Spleen (tissue), 11 donors: ENCODE measurements around the gene SCRN3. TPM values are rescaled to one million over a fixed set of nuclear protein-coding genes. Genes with fewer than 3 reads are reported as not detected.

ENCODE experiments used
- DNase-seq: peaks from one replicate; pipeline ENCODE4 v3.0.0-alpha.2; 2020
- H3K27ac ChIP-seq, 8 donors: fragments of 200-600 bp; sonication (generic) in 7 of 8; 1 replicate in 4 of 8; 2 replicates in 4 of 8; pipeline versions ENCODE4 v1.5.0 to v1.8.0; 2016 to 2021; ENCODE audit warnings: inconsistent platforms in 4 of 8, mild to moderate bottlenecking in 4 of 8, moderate library complexity in 1 of 8
- H3K27me3 ChIP-seq, 7 donors: fragments of 200-600 bp; sonication (generic) in 6 of 7; replicated peaks in 1 of 7; 1 replicate in 4 of 7; 2 replicates in 3 of 7; pipeline versions ENCODE4 v1.5.0 to v1.8.0; 2016 to 2021; ENCODE audit warnings: inconsistent platforms in 3 of 7, mild to moderate bottlenecking in 1 of 7
- H3K36me3 ChIP-seq, 6 donors: fragments of 200-600 bp; sonication (generic) in 5 of 6; 1 replicate in 4 of 6; 2 replicates in 2 of 6; pipeline versions ENCODE4 v1.5.0 to v1.8.0; 2016 to 2021; ENCODE audit warnings: inconsistent platforms in 2 of 6
- H3K4me1 ChIP-seq, 6 donors: fragments of 200-600 bp; sonication (generic) in 5 of 6; 1 replicate in 3 of 6; 2 replicates in 3 of 6; pipeline versions ENCODE4 v1.5.0 to v1.8.0; 2016 to 2021; ENCODE audit warnings: inconsistent platforms in 3 of 6
- H3K4me3 ChIP-seq, 8 donors: fragments of 200-600 bp; sonication (generic) in 7 of 8; 1 replicate in 4 of 8; 2 replicates in 4 of 8; pipeline versions ENCODE4 v1.5.0 to v1.8.0; 2016 to 2021; ENCODE audit warnings: inconsistent platforms in 4 of 8, mild to moderate bottlenecking in 4 of 8, moderate library complexity in 2 of 8
- H3K9me3 ChIP-seq, 8 donors: fragments of 200-600 bp; sonication (generic) in 7 of 8; 1 replicate in 4 of 8; 2 replicates in 4 of 8; pipeline versions ENCODE4 v1.5.0 to v1.8.0; 2016 to 2021; ENCODE audit warnings: inconsistent platforms in 4 of 8
- CTCF ChIP-seq, 11 experiments: fragments of 200-600 bp in 7 of 11; fragments of 450-650 bp in 4 of 11; sonication (generic) in 4 of 11; IDR thresholded peaks in 8 of 11; conservative IDR thresholded peaks in 3 of 11; 1 replicate in 7 of 11; 2 replicates in 4 of 11; pipeline versions ENCODE4 v1.4.0 to v1.8.0; 2016 to 2021; ENCODE audit warnings: antibody characterized with exemption in 11 of 11, inconsistent platforms in 4 of 11, mild to moderate bottlenecking in 1 of 11
- POLR2A ChIP-seq, 3 donors: fragments of 450-650 bp; IDR thresholded peaks; one replicate each; pipeline ENCODE4 v1.5.1; 2017; ENCODE audit warnings: antibody characterized with exemption in 3 of 3, mild to moderate bottlenecking in 1 of 3
- POLR2AphosphoS5 ChIP-seq, 3 donors: sonication (generic); formaldehyde crosslinking; IDR thresholded peaks; one replicate each; pipeline ENCODE4 v1.5.1; 2017; ENCODE audit warnings: antibody characterized with exemption in 3 of 3
- WGBS, 5 donors: extraction: QIAGEN DNeasy Blood & Tissue Kit in 3 of 5; methylation state at CpG; one replicate each; pipeline versions ENCODE4 v1.1.5 to v1.1.7; 2013 to 2018; 5-methylcytosine and 5-hydroxymethylcytosine counted together
- intact Hi-C: fragments of 100-400 bp; cut with DNase I; formaldehyde crosslinking; loops from one replicate; pipeline ENCODE4 v1.15.0; 2023; ENCODE audit warnings: low total_unique reads
- polyA plus RNA-seq, 3 donors: library from polyadenylated mRNA; stranded (reverse); fragments of 200-250 nt; gene quantifications; one replicate each; pipeline ENCODE4 v1.2.1, GENCODE V29; 2013
- total RNA-seq, 7 donors: library from RNA; depleted of rRNA in 3 of 7; stranded (reverse); fragments of >200 nt in 3 of 7; fragmentation: NEBNext Ultra II Directional in 4 of 7; extraction: Animal tissue kit (Norgen Biotek cat#: 25700) in 4 of 7; gene quantifications; one replicate each; pipeline versions ENCODE4 v1.1.0 to v1.2.1, GENCODE V29; 2016 to 2021
- donor health status: healthy with polysubstance abuse.
- donor health status: DM: no; HTN: no; CAD: no; lungs with moderate emphysema.
- donor health status: DM: no; HTN: no; CAD: no.
- donor health status: Bipolar disorder and iron deficiency.
- donor health status: healthy.
- donor health status: DM: no; HTN: no; CAD: no.
- donor health status: DM: yes; HTN: yes; CAD: no.

The SCRN3 gene
- total and polyA plus RNA-seq, 10 donors: 8.4 to 24.9 (median 19.0) TPM

GRCh38 chr2:174364628-174365027, 30.9 kb upstream of the SCRN3 start:
- no peak for TF ChIP-seq POLR2AphosphoS5 (IDR thresholded peaks at IDR 0.05)
- no peak for TF ChIP-seq CTCF (IDR thresholded peaks at IDR 0.05 in 8 of 11, conservative IDR thresholded peaks at IDR 0.05 in 3 of 11)
- no peak for TF ChIP-seq POLR2A (IDR thresholded peaks at IDR 0.05)
- peaks cover 0 to 39% (median 20%) of the 10 kb centered on the region in 8 donors for H3K9me3 ChIP-seq
- no peak overlapping the region for H3K4me3 ChIP-seq
- DNase-seq: no peak
- no peak overlapping the region for H3K27ac ChIP-seq
- no peaks in the 10 kb centered on the region for H3K27me3 ChIP-seq
- peaks cover 6 to 100% (median 50%) of the 10 kb centered on the region in 6 donors for H3K36me3 ChIP-seq
- intact Hi-C loops: no loop called here
- 91 to 100% (median 94%) methylated on average over 2 of the region's 2 CpGs for whole genome bisulfite sequencing, 5 donors
- H3K4me1 ChIP-seq: no peaks in the 10 kb centered on the region

- TF ChIP-seq POLR2A (IDR thresholded peaks at IDR 0.05) (no peak), POLR2AphosphoS5 (IDR thresholded peaks at IDR 0.05) (no peak), CTCF (IDR thresholded peaks at IDR 0.05 in 8 of 11, conservative IDR thresholded peaks at IDR 0.05 in 3 of 11) (no peak)
- peaks cover 6 to 100% (median 59%) of the 10 kb centered on the region in 6 donors for H3K36me3 ChIP-seq
- H3K27me3 ChIP-seq: no peaks in the 10 kb centered on the region
- WGBS, 5 donors: 94 to 98% (median 95%) methylated on average over 2 of the region's 2 CpGs
- intact Hi-C loops: no loop called here
- no peak overlapping the region for H3K27ac ChIP-seq
- DNase-seq: no peak
- H3K4me3 ChIP-seq: no peak overlapping the region
- no peaks in the 10 kb centered on the region for H3K4me1 ChIP-seq
- peaks cover 0 to 32% (median 20%) of the 10 kb centered on the region in 8 donors for H3K9me3 ChIP-seq
Measured at GRCh38 chr2:174365571-174365970, 30.0 kb upstream of the SCRN3 start.

DNA sequence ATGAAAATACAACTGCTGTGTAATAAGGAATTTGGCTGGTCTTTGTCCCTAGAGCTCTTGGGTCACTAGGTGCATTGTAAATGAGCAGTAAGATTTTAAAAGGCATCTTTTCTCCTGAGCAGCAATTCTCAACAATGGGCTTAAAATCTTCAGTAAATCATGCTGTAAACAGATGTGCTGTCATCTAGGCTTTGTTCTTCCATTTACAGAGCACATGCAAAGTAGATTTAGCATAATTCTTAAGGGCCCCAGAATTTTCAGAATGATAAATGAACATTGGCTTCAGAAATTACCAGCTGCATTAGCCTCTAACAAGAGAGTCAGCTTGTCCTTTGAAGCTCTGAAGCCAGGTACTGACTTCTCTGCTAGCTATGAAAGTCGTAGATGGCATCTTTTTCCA, 26.8 kb upstream of the SCRN3 start:
- WGBS, 5 donors: 84 to 94% (median 92%) methylated on average over 1 of the region's 1 CpG
- Histone ChIP-seq H3K27ac (no peak overlapping the region), H3K4me1 (no peaks in the 10 kb centered on the region), H3K4me3 (no peak overlapping the region), H3K36me3 (peaks cover 6 to 100% (median 70%) of the 10 kb centered on the region in 6 donors), H3K9me3 (peaks cover 0 to 26% (median 20%) of the 10 kb centered on the region in 8 donors), H3K27me3 (no peaks in the 10 kb centered on the region)
- intact Hi-C loops: no loop called here
- DNase-seq: no peak
- TF ChIP-seq CTCF (IDR thresholded peaks at IDR 0.05 in 8 of 11, conservative IDR thresholded peaks at IDR 0.05 in 3 of 11) (no peak), POLR2A (IDR thresholded peaks at IDR 0.05) (no peak), POLR2AphosphoS5 (IDR thresholded peaks at IDR 0.05) (no peak)

DNA sequence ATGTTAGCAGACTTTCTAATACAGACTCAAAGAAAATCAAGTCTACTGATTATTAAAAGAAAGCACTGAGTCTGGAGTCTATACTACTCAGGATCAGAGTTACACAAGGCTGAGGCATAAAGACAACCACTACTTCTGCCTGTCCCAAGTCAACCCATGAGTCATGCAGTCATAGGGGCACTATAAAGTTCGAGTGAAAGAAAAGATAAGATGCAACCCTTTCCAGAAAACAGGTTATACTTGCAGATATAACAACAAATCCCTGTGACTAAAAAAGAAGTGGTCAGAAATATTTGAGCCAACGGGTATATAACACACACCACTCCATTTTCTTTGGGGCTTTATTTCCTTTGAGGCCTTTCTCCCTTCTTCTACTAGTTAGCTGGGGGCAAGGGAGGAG, 18.6 kb upstream of the SCRN3 start:
- H3K36me3 ChIP-seq: peaks cover 0 to 100% (median 84%) of the 10 kb centered on the region in 6 donors

More for the DNA sequence above, 18.6 kb upstream of the SCRN3 start:
- 87 to 97% (median 93%) methylated on average over 2 of the region's 2 CpGs for WGBS, 5 donors
- no peak overlapping the region for H3K4me3 ChIP-seq
- peaks cover 0 to under 1% (median 0%) of the 10 kb centered on the region in 6 donors for H3K4me1 ChIP-seq
- TF ChIP-seq POLR2AphosphoS5 (IDR thresholded peaks at IDR 0.05): no peak
- no peak for TF ChIP-seq CTCF (IDR thresholded peaks at IDR 0.05 in 8 of 11, conservative IDR thresholded peaks at IDR 0.05 in 3 of 11)
- no peak for TF ChIP-seq POLR2A (IDR thresholded peaks at IDR 0.05)
- H3K27ac ChIP-seq: no peak overlapping the region
- no peak for DNase-seq
- intact Hi-C loops: no loop called here
- no peaks in the 10 kb centered on the region for H3K9me3 ChIP-seq
- H3K27me3 ChIP-seq: no peaks in the 10 kb centered on the region
